ENCODE data around the gene TCP11.

The TCP11 gene

DNA sequence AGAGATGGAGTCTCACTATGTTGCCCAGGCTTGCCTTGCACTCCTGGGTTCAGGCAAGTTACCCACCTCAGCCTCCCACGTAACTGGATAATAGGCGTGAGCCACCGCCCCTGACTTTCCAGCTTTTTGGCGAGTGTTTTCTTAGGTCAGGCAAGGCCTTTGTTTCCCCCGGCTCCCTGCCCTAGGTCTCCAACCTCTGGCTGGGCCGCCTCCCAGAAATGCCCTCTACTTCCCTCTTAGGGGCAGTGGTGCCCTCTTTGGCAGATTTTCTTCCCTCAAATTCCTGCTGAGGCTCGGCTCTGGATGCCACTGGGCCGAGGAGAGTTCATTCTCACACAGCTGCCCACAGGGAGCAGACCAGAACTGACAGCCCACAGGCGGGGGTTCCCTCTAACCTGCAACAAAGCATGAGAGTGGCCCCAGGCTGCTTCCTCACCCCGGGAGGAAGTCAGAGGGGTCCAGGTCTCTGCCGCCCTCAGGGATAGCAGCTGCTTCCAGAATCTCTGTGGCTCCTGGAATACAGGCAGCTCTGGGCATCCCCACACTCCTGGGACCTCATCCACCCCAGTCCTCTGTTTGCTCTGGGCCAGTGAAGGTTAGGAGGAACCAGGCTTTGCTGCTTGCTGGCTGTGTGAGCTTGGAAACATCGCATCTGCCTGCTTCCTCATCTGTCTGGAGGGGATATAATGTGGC, 56.5 kb downstream of the TCP11 start:
- no peak for TF ChIP-seq CTCF (IDR thresholded peaks at IDR 0.05; ENCODE audit: insufficient read depth, low read length, missing control alignments)
- POLR2A ChIA-PET, result no interaction called here
- DNase-seq (ENCODE audit: low read depth, low spot score), result no peak
- H3K4me3 ChIP-seq (ENCODE audit: low read depth, low read length), result no peak overlapping the region
- CTCF ChIA-PET, result no interaction called here

GRCh38 chr6:35084041-35084491, 57.1 kb downstream of the TCP11 start:
- no peak for TF ChIP-seq CTCF (IDR thresholded peaks at IDR 0.05; ENCODE audit: insufficient read depth, low read length, missing control alignments)
- DNase-seq (ENCODE audit: low read depth, low spot score), result no peak
- CTCF ChIA-PET, result no interaction called here
- POLR2A ChIA-PET, result no interaction called here
- H3K4me3 ChIP-seq (ENCODE audit: low read depth, low read length), result no peak overlapping the region

- CTCF ChIA-PET, result no interaction called here
- POLR2A ChIA-PET, result no interaction called here
Measured at GRCh38 chr6:35083507-35083906, 57.6 kb downstream of the TCP11 start.

DNA sequence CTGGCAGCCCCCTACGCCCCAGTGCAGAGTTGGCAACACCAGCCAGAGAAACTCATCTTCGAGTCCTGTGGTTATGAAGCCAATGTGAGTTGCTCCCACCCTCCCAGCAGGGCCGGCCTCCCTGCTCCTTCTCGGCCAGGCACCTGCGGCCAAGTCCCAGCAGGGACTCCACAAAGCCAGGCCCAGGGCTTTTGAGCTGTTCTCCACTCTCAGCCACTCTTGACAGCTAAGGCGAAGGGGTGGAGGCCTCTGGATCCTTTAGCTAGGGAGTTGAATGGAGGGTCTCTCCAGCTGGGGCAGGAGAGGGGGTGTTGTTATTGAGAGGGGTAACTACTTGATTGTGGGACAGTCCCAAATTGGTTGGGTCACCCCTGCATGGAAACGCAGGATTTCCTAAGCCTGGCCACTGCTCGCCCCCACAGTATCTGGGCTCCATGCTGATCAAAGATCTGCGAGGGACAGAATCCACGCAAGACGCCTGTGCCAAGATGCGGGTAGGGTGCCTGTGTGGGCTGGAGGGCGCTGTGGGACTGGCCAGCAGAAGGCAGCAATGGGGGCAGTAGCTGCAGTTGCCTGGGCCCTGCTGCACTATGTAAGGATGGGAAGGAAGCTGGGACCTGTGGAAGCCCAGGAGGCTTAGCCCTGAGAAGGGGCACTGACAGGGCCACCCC, 58.3 kb downstream of the TCP11 start:
- no peak for TF ChIP-seq CTCF (IDR thresholded peaks at IDR 0.05; ENCODE audit: insufficient read depth, low read length, missing control alignments)
- ChIA-PET POLR2A (no interaction called here), CTCF (no interaction called here)
- no peak for DNase-seq (ENCODE audit: low read depth, low spot score)
- no peak overlapping the region for H3K4me3 ChIP-seq (ENCODE audit: low read depth, low read length)

More at GRCh38 chr6:35083507-35083906, 57.6 kb downstream of the TCP11 start:
- TF ChIP-seq CTCF (IDR thresholded peaks at IDR 0.05; ENCODE audit: insufficient read depth, low read length, missing control alignments), result no peak
- DNase-seq (ENCODE audit: low read depth, low spot score), result no peak
- H3K4me3 ChIP-seq (ENCODE audit: low read depth, low read length), result no peak overlapping the region

DNA sequence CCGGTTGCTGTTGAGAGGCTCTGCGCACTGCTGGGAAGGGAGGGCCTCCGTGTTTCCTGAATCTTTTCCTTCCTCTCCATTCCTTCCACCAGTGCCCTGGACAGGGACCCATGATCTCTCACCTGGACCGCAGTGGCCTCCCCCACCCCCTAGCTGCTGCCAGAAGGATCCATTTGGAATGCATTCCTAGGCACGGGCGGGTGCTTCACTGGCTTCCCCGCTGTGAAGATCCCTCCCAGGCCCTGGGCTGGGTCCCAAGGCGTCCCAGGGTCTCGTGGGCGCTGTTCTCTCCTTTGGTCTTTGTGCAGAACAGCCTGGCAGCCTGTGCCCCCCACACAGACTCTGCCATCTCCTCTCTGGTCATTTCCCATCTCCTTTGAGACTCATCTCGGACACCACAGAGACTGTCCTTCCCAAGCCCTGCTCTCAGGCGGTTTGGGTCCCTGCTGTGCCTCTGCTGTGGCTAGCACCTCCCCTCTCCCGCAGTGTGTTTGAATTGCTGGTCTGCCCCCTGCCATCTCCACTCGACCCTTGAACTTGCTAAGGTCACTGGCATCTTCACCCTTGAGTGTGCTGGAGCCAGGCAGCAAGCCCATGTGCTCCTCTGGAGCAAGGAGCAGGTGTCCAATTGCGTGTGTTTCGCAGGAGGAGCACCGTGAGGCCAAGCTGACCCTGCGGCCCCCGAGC, 59.0 kb downstream of the TCP11 start:
- ChIA-PET CTCF (interaction anchor here (1.3 kb wide), 1 partner anchor 10 kb away, joined by 3 read pairs; no protein-coding TSS in a partner anchor), POLR2A (no interaction called here)
- no peak for DNase-seq (ENCODE audit: low read depth, low spot score)
- no peak for TF ChIP-seq CTCF (IDR thresholded peaks at IDR 0.05; ENCODE audit: insufficient read depth, low read length, missing control alignments)
- H3K4me3 ChIP-seq (ENCODE audit: low read depth, low read length), result no peak overlapping the region

DNA sequence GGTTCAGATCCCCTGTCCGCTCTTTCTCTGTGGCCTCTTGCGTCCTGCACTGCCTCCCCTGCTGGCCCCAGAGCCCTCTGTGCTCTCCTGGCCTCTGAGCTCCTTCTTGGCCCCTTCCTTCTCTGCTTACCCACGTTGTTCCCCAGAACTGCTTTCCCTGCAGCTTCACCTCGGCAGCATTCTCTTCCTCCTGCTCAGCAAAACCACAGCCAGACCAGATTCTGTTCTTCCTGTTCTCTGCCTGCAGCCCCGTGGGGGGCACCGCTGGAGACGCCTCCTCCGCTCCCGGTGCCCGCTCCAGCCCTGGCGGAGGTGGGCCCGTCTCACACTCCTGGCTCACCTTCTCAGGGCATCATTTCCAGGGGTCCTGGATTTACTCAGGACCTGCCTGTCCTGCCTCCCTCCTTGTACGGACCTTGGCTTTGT, 59.7 kb downstream of the TCP11 start:
- ChIA-PET CTCF (interaction anchor here (1.3 kb wide), 1 partner anchor 11 kb away, joined by 3 read pairs; no protein-coding TSS in a partner anchor), POLR2A (interaction anchor here (0.6 kb wide), 1 partner anchor 46 kb away, joined by 3 read pairs; no protein-coding TSS in a partner anchor)
- TF ChIP-seq CTCF (IDR thresholded peaks at IDR 0.05; ENCODE audit: insufficient read depth, low read length, missing control alignments), result no peak
- no peak for DNase-seq (ENCODE audit: low read depth, low spot score)
- H3K4me3 ChIP-seq (ENCODE audit: low read depth, low read length), result no peak overlapping the region

Measured in AG04449 (cell line).